Small intestine (tissue), 7 donors: ENCODE results near the gene ADSL. TPM values are rescaled to one million over a fixed set of nuclear protein-coding genes. Genes with fewer than 3 reads are reported as not detected.

Source experiments
- DNase-seq, 2 donors: peaks; one replicate each; pipeline versions ENCODE4 v3.0.0 to v3.0.0-alpha.2; 2013
- FAIRE-seq: peaks from 2 replicates; lab custom pipeline; 2012; peaks lifted over from hg19 to GRCh38; lab: Jason Lieb, UNC
- H3K27ac ChIP-seq, 3 donors: one replicate each; pipeline ENCODE4 v1.5.1; 2013; ENCODE audit warnings: low read length in 2 of 3, mild to moderate bottlenecking in 2 of 3, control low read depth in 1 of 3, inconsistent platforms in 1 of 3, low read depth in 1 of 3, moderate library complexity in 1 of 3
- H3K27me3 ChIP-seq, 3 donors: one replicate each; pipeline ENCODE4 v1.6.1; 2013; ENCODE audit warnings: low read length in 3 of 3, inconsistent platforms in 1 of 3; ENCODE audit not compliant: control insufficient read depth in 3 of 3, insufficient read depth in 3 of 3
- H3K36me3 ChIP-seq, 3 donors: one replicate each; pipeline ENCODE4 v1.6.1; 2013; ENCODE audit warnings: low read length in 3 of 3, inconsistent platforms in 1 of 3, low read depth in 1 of 3, mild to moderate bottlenecking in 1 of 3, moderate library complexity in 1 of 3; ENCODE audit not compliant: control insufficient read depth in 3 of 3, insufficient read depth in 2 of 3
- H3K4me1 ChIP-seq, 3 donors: one replicate each; pipeline ENCODE4 v1.6.1; 2013; ENCODE audit warnings: low read length in 2 of 3, inconsistent platforms in 1 of 3, low read depth in 1 of 3, mild to moderate bottlenecking in 1 of 3, moderate library complexity in 1 of 3; ENCODE audit not compliant: control insufficient read depth in 3 of 3, insufficient read depth in 2 of 3
- H3K4me3 ChIP-seq, 3 donors: one replicate each; pipeline ENCODE4 v1.5.1; 2013; ENCODE audit warnings: low read length in 3 of 3, control low read depth in 1 of 3, inconsistent platforms in 1 of 3, low read depth in 1 of 3, mild to moderate bottlenecking in 1 of 3, moderate library complexity in 1 of 3
- H3K9me3 ChIP-seq, 2 donors: one replicate each; pipeline ENCODE4 v1.6.1; 2013; ENCODE audit warnings: low read depth in 1 of 2, low read length in 1 of 2; ENCODE audit not compliant: control insufficient read depth in 2 of 2, insufficient read depth in 1 of 2
- WGBS, 3 donors: extraction: QIAGEN DNeasy Blood & Tissue Kit; methylation state at CpG; one replicate each; pipeline ENCODE4 v1.1.7; 2013; 5-methylcytosine and 5-hydroxymethylcytosine counted together
- polyA plus RNA-seq, 4 donors: library from polyadenylated mRNA; stranded (reverse) in 3 of 4; unstranded in 1 of 4; fragments of 200-250 nt in 3 of 4; fragments of 120-200 nt in 1 of 4; gene quantifications; one replicate each; pipeline versions ENCODE4 v1.2.1 to v1.2.3, GENCODE V29; 2013
- donor health status: healthy with polysubstance abuse.
- donor health status: control.
- donor health status: control.
- donor health status: Bipolar disorder and iron deficiency.
- donor health status: healthy.

Gene ADSL
- polyA plus RNA-seq, 4 donors: 23.9 to 78.2 (median 45.2) TPM

- 87 to 93% (median 90%) methylated on average over 25 of the region's 25 CpGs for WGBS, 3 donors
- peaks cover 15 to 94% (median 34%) of the 10 kb centered on the region in 3 donors for H3K36me3 ChIP-seq
- FAIRE-seq: no peak
Measured at GRCh38 chr22:40404251-40405177, 58.2 kb downstream of the ADSL start.

GRCh38 chr22:40405178-40406062 lies 59.1 kb downstream of the ADSL start:
- no peaks in the 10 kb centered on the region for H3K4me1 ChIP-seq
- H3K36me3 ChIP-seq: peaks cover 15 to 96% (median 38%) of the 10 kb centered on the region in 3 donors
- no peak overlapping the region for H3K27ac ChIP-seq
- H3K27me3 ChIP-seq: no peaks in the 10 kb centered on the region
- FAIRE-seq (no peak), DNase-seq (no peak)
- H3K4me3 ChIP-seq: no peak overlapping the region
- no peaks in the 10 kb centered on the region for H3K9me3 ChIP-seq
- 91 to 97% (median 94%) methylated on average over 28 of the region's 28 CpGs for WGBS, 3 donors

More at GRCh38 chr22:40404251-40405177, 58.2 kb downstream of the ADSL start:
- no peaks in the 10 kb centered on the region for H3K4me1 ChIP-seq
- no peak for DNase-seq
- H3K27ac ChIP-seq: no peak overlapping the region
- H3K27me3 ChIP-seq: no peaks in the 10 kb centered on the region
- no peaks in the 10 kb centered on the region for H3K9me3 ChIP-seq
- H3K4me3 ChIP-seq: no peak overlapping the region

GRCh38 chr22:40406063-40406890 lies 60.0 kb downstream of the ADSL start:
- FAIRE-seq: no peak

GRCh38 chr22:40407021-40407761 lies 60.9 kb downstream of the ADSL start:
- Histone ChIP-seq H3K36me3 (peaks cover 16 to 94% (median 46%) of the 10 kb centered on the region in 3 donors), H3K4me1 (no peaks in the 10 kb centered on the region), H3K27me3 (no peaks in the 10 kb centered on the region), H3K27ac (no peak overlapping the region), H3K4me3 (no peak overlapping the region), H3K9me3 (no peaks in the 10 kb centered on the region)
- 92 to 95% (median 95%) methylated on average over 37 of the region's 37 CpGs for WGBS, 3 donors
- DNase-seq (no peak), FAIRE-seq (no peak)

More at GRCh38 chr22:40406063-40406890, 60.0 kb downstream of the ADSL start:
- Histone ChIP-seq H3K27me3 (no peaks in the 10 kb centered on the region), H3K4me3 (no peak overlapping the region), H3K36me3 (peaks cover 21 to 97% (median 42%) of the 10 kb centered on the region in 3 donors), H3K4me1 (no peaks in the 10 kb centered on the region), H3K27ac (no peak overlapping the region), H3K9me3 (no peaks in the 10 kb centered on the region)
- WGBS, 3 donors: 94 to 95% (median 95%) methylated on average over 29 to 31 of the region's 31 CpGs
- DNase-seq: no peak

- Histone ChIP-seq H3K4me1 (no peaks in the 10 kb centered on the region), H3K27me3 (no peaks in the 10 kb centered on the region), H3K4me3 (no peak overlapping the region), H3K36me3 (peaks cover 16 to 89% (median 46%) of the 10 kb centered on the region in 3 donors), H3K27ac (no peak overlapping the region), H3K9me3 (no peaks in the 10 kb centered on the region)
- WGBS, 3 donors: 89 to 92% (median 92%) methylated on average over 32 of the region's 32 CpGs
- DNase-seq (no peak), FAIRE-seq (no peak)
Measured at GRCh38 chr22:40407831-40408717, 61.8 kb downstream of the ADSL start.

- DNase-seq (no peak), FAIRE-seq (no peak)
- H3K4me3 ChIP-seq: no peak overlapping the region
- 87 to 89% (median 89%) methylated on average over 21 of the region's 21 CpGs for WGBS, 3 donors
- no peaks in the 10 kb centered on the region for H3K9me3 ChIP-seq
- no peaks in the 10 kb centered on the region for H3K27me3 ChIP-seq
- no peaks in the 10 kb centered on the region for H3K4me1 ChIP-seq
- no peak overlapping the region for H3K27ac ChIP-seq
- peaks cover 16 to 84% (median 46%) of the 10 kb centered on the region in 3 donors for H3K36me3 ChIP-seq
Measured at GRCh38 chr22:40408718-40409612, 62.7 kb downstream of the ADSL start.
